Caco-2 (cell line): Measurements from ENCODE around the gene MKX. TPM values are rescaled to one million over a fixed set of nuclear protein-coding genes. Genes with fewer than 3 reads are reported as not detected.

ENCODE experiments used
- BruUV-seq: library from RNA; stranded (reverse); fragments of 400-500 nt; replicated peaks from 2 replicates; lab custom pipeline; 2021; lab: Mats Ljungman, UMichigan
- CTCF ChIA-PET: fragments of 300-600 bp; sonication (Branson Sonifier 250); formaldehyde crosslinking; loops from one replicate; lab custom pipeline; 2022; ENCODE audit warnings: antibody characterized with exemption; lab: Charles Lee
- POLR2A ChIA-PET: fragments of 300-600 bp; sonication (Branson Sonifier 250); formaldehyde crosslinking; loops from one replicate; lab custom pipeline; 2022; ENCODE audit warnings: antibody characterized with exemption; lab: Charles Lee
- DNase-seq, 2 experiments: peaks; one replicate each; pipeline versions ENCODE4 v3.0.0 to v3.0.0-alpha.2; 2020 to 2022
- H3K27me3 ChIP-seq: replicated peaks from 2 replicates; pipeline ENCODE4 v1.6.0; 2011; ENCODE audit warnings: low read length; ENCODE audit not compliant: control insufficient read depth, insufficient read depth
- H3K36me3 ChIP-seq: 2 replicates; pipeline ENCODE4 v1.5.1; 2011; ENCODE audit warnings: low read length; ENCODE audit not compliant: control insufficient read depth, insufficient read depth
- H3K4me1 ChIP-seq: fragments of 250-450 bp; sonication (Bioruptor Pico); 2 replicates; pipeline ENCODE4 v1.5.1; 2020; ENCODE audit warnings: mild to moderate bottlenecking
- H3K4me3 ChIP-seq: 2 replicates; pipeline ENCODE4 v1.5.1; 2011; ENCODE audit warnings: low read depth, mild to moderate bottlenecking, control low read depth, low read length
- H3K9me3 ChIP-seq: fragments of 250-450 bp; sonication (Bioruptor Pico); 2 replicates; pipeline ENCODE4 v1.5.1; 2020; ENCODE audit warnings: mild to moderate bottlenecking, moderate library complexity
- H3K27ac Mint-ChIP-seq: one replicate; pipeline ENCODE4 v1.8.0; 2022; ENCODE audit warnings: mixed read lengths; ENCODE audit not compliant: unreplicated experiment
- H3K27me3 Mint-ChIP-seq: one replicate; pipeline ENCODE4 v1.8.0; 2022; ENCODE audit warnings: mixed read lengths; ENCODE audit not compliant: insufficient read depth, unreplicated experiment
- H3K36me3 Mint-ChIP-seq: one replicate; pipeline ENCODE4 v1.8.0; 2022; ENCODE audit warnings: mild to moderate bottlenecking, mixed read lengths; ENCODE audit not compliant: insufficient read depth, unreplicated experiment
- H3K4me1 Mint-ChIP-seq: one replicate; pipeline ENCODE4 v1.8.0; 2022; ENCODE audit warnings: low read depth, mixed read lengths; ENCODE audit not compliant: unreplicated experiment
- H3K4me3 Mint-ChIP-seq: one replicate; pipeline ENCODE4 v1.8.0; 2022; ENCODE audit warnings: mild to moderate bottlenecking, moderate library complexity, mixed read lengths; ENCODE audit not compliant: unreplicated experiment
- H3K9me3 Mint-ChIP-seq: one replicate; pipeline ENCODE4 v1.8.0; 2022; ENCODE audit warnings: mixed read lengths; ENCODE audit not compliant: unreplicated experiment
- intact Hi-C: fragments of 100-400 bp; cut with micrococcal nuclease; formaldehyde crosslinking; loops from one replicate; pipeline ENCODE4 v1.10.0; 2022; ENCODE audit not compliant: unreplicated experiment
- total RNA-seq: library from RNA; stranded (reverse); gene quantifications from 2 replicates; pipeline ENCODE4 v1.2.3, GENCODE V29; 2022
- TF ChIP-seq, protein P1 (sequence below), 2 experiments: fragments of 200-600 bp in 1 of 2; IDR thresholded peaks; 1 replicate in 1 of 2; 2 replicates in 1 of 2; pipeline versions ENCODE4 v1.5.1 to v1.8.0; 2011 to 2022; ENCODE audit warnings: antibody characterized with exemption in 1 of 2, control low read depth in 1 of 2, inconsistent platforms in 1 of 2, low read depth in 1 of 2, low read length in 1 of 2, mild to moderate bottlenecking in 1 of 2, moderate library complexity in 1 of 2; ENCODE audit not compliant: insufficient read depth in 1 of 2, severe bottlenecking in 1 of 2, unreplicated experiment in 1 of 2

MKX gene
- total RNA-seq, 1 experiment from 2014 or later = 0.64 TPM

GRCh38 chr10:27709304-27709703 is 36.3 kb downstream of the MKX start:
- Histone ChIP-seq H3K9me3 (no peaks in the 10 kb centered on the region), H3K36me3 (no peaks in the 10 kb centered on the region), H3K4me1 (no peaks in the 10 kb centered on the region), H3K27me3 (peaks cover 1% of the 10 kb centered on the region; the same call in 1 of the 2 replicates), H3K4me3 (no peak overlapping the region)
- DNase-seq = no peak
- peaks cover 30% of the 10 kb centered on the region for H3K27me3 Mint-ChIP-seq
- ChIA-PET POLR2A (no interaction called here), CTCF (no interaction called here)
- H3K4me3 Mint-ChIP-seq = no peak overlapping the region
- intact Hi-C loops = no loop called here
- TF ChIP-seq, protein P1, sequence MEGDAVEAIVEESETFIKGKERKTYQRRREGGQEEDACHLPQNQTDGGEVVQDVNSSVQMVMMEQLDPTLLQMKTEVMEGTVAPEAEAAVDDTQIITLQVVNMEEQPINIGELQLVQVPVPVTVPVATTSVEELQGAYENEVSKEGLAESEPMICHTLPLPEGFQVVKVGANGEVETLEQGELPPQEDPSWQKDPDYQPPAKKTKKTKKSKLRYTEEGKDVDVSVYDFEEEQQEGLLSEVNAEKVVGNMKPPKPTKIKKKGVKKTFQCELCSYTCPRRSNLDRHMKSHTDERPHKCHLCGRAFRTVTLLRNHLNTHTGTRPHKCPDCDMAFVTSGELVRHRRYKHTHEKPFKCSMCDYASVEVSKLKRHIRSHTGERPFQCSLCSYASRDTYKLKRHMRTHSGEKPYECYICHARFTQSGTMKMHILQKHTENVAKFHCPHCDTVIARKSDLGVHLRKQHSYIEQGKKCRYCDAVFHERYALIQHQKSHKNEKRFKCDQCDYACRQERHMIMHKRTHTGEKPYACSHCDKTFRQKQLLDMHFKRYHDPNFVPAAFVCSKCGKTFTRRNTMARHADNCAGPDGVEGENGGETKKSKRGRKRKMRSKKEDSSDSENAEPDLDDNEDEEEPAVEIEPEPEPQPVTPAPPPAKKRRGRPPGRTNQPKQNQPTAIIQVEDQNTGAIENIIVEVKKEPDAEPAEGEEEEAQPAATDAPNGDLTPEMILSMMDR (IDR thresholded peaks at IDR 0.05; ENCODE audit: insufficient read depth in 1 of 2, low read depth in 1 of 2, low read length in 1 of 2, severe bottlenecking in 1 of 2, unreplicated experiment in 1 of 2) = no peak
- H3K36me3 Mint-ChIP-seq = no peaks in the 10 kb centered on the region
- H3K4me1 Mint-ChIP-seq = no peaks in the 10 kb centered on the region
- no peaks in the 10 kb centered on the region for H3K9me3 Mint-ChIP-seq
- no TSS peak for BruUV-seq
- no peak overlapping the region for H3K27ac Mint-ChIP-seq

- no peaks in the 10 kb centered on the region for H3K9me3 Mint-ChIP-seq
- Histone ChIP-seq H3K27me3 (no peaks in the 10 kb centered on the region; the same call in 1 of the 2 replicates), H3K9me3 (no peaks in the 10 kb centered on the region), H3K36me3 (no peaks in the 10 kb centered on the region), H3K4me3 (no peak overlapping the region), H3K4me1 (no peaks in the 10 kb centered on the region)
- intact Hi-C loops = no loop called here
- no peaks in the 10 kb centered on the region for H3K36me3 Mint-ChIP-seq
- H3K27me3 Mint-ChIP-seq = peaks cover 25% of the 10 kb centered on the region
- ChIA-PET CTCF (no interaction called here), POLR2A (no interaction called here)
- DNase-seq = no peak
- no peak overlapping the region for H3K27ac Mint-ChIP-seq
- H3K4me3 Mint-ChIP-seq = no peak overlapping the region
- BruUV-seq = no TSS peak
- TF ChIP-seq, protein P1 (IDR thresholded peaks at IDR 0.05; ENCODE audit: insufficient read depth in 1 of 2, low read depth in 1 of 2, low read length in 1 of 2, severe bottlenecking in 1 of 2, unreplicated experiment in 1 of 2) = no peak
- no peaks in the 10 kb centered on the region for H3K4me1 Mint-ChIP-seq
Observed at GRCh38 chr10:27701938-27702537, 43.6 kb downstream of the MKX start.

GRCh38 chr10:27699776-27700175 is 45.8 kb downstream of the MKX start:
- Histone ChIP-seq H3K36me3 (no peaks in the 10 kb centered on the region), H3K4me3 (no peak overlapping the region), H3K4me1 (no peaks in the 10 kb centered on the region), H3K9me3 (no peaks in the 10 kb centered on the region), H3K27me3 (no peaks in the 10 kb centered on the region; the same call in 1 of the 2 replicates)
- Mint-ChIP-seq H3K4me3 (no peak overlapping the region), H3K36me3 (no peaks in the 10 kb centered on the region), H3K9me3 (no peaks in the 10 kb centered on the region), H3K27ac (no peak overlapping the region), H3K4me1 (no peaks in the 10 kb centered on the region), H3K27me3 (peaks cover 29% of the 10 kb centered on the region)
- ChIA-PET POLR2A (no interaction called here), CTCF (no interaction called here)
- intact Hi-C loops = no loop called here
- DNase-seq = no peak
- TF ChIP-seq, protein P1 (IDR thresholded peaks at IDR 0.05; ENCODE audit: insufficient read depth in 1 of 2, low read depth in 1 of 2, low read length in 1 of 2, severe bottlenecking in 1 of 2, unreplicated experiment in 1 of 2) = no peak
- BruUV-seq = no TSS peak
